GM20431 (cell line): ENCODE data around the gene FNDC10.
"Not testable (repeated sequence)": the region's sequence is repeated elsewhere in the genome, so short reads cannot be mapped to it uniquely, and the experiment has no call there.

Experiments
- in situ Hi-C: fragments of 300-500 bp; cut with MseI, MboI; formaldehyde crosslinking; loops from one replicate; pipeline ENCODE4 v1.15.0; 2020; ENCODE audit warnings: low sequenced_read_pairs; ENCODE audit not compliant: unreplicated experiment

Gene FNDC10

DNA sequence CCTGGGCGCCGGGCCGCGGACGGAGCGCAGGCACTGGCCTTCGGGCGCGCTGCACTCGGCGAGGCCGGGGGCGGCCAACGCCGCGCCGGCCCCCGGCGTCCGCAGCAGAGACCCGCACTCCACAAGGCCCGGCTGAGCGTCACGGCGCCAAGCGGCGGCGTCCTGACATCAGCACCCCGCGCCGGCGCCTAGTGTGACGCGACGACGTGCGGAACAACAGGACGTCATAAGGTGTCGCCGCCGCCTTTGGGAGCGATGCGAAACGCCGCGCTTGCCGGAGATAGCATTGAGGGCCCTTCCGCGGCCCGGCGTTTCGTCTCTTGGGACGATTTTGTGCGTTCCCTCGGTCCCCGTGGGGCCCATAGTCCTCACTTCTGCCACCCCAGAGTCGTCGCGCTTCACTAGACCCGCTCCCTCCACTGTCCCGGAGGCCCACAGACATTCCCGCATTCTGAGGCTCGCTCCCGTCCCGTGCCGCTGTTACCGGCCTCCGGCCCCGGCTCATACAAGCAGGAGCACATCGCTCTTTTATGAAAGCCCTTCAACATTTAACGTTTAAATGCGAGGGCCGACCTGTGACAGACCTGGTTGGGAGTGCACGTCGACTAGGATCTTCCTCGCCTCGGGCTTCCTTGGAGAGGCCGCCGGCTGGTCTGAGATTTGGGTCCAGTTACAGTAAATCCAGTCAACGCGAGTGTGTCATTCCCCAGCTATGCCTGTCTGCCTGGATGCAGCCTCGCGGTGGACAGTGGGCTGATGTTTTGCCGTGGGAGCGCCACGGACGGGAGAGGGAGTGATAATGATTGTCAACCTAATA is 25.0 kb downstream of the FNDC10 start, which contains the start of gene SSU72:
Gene SSU72 (minus strand): TSS at position 143 of the 817 bp plus-strand sequence. CDS start 306 bp downstream, outside the sequence.
- in situ Hi-C loops, result no loop called here

DNA sequence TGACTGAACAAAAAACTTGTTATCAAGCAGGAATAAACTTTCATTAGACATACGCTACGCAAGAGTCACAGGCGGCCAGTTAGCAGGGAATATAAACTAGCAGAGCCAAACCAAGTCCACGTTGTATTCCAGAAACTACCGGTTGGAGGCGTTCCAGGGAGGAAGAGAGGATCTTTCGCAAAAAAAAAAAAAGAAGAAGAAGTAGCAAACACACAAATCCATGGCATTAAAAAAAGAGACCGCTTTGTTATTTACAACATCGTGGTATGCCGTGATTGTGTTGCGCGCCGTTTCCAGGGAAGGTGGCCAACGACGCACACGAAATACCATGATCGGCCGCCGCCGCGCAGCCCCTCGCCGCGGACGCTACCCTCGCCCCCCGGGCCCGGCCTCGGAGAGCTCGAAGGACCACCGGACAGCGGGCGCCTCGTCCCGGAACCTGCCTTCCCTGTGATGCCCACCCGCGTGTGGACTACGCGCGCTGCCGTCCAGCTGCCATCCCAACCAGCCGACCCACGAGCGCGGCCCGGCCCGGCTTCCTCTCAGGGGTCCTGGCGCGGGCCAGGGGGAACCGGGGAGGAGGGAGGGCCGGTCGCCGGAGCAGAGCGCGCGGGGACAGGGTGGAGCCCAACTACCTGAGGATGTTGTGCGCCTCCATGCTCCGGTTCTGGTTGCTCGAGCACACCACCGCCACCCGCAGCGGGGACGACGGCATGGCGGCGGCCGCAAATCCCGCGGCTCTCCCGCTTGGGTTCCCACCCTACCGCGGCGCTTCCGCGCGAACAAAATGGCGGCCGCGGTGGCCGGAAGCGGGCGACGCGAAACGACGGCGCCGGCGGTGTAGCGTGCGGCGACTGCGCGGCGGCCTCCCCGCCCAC is 25.9 kb downstream of the FNDC10 start:
- in situ Hi-C loops, result no loop called here

DNA sequence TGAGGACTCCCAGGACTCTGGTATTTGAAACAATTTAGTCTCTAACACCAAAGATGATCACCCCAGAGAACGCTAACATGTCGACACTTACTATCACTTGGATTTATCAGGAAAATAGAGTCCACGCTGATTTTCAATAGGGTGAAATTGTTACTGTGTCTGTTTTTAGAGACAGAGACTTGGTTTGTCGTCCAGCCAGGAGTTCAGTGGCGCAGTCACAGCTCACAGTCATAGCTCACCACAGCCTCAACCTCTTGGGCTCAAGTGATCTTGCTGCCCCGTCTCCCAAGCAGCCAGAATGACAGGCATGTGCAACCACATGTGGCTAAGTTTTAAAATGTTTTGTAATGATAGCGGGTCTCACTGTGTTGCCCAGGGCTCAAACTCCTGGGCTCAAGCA is 30.6 kb downstream of the FNDC10 start:
- in situ Hi-C loops, result no loop called here

DNA sequence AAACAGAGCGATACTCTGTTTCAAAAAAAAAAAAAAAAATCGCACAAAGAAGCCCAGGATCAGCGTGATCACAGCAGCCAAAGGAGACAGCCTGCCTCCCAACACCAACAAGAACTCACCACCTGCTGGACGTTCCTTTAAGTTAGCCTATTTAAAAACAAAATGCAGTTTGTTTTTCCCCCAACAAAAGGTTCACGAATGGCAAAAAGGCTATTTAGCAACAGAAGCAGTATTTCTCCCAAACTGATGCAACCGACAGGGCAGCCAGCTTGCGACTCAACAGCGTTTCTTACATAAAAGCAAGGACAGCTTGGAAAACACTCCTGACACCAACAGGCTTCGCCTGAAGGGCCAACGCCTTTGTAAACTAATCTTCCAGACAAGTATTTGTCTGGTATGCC is 32.0 kb downstream of the FNDC10 start:
- in situ Hi-C loops, result no loop called here

DNA sequence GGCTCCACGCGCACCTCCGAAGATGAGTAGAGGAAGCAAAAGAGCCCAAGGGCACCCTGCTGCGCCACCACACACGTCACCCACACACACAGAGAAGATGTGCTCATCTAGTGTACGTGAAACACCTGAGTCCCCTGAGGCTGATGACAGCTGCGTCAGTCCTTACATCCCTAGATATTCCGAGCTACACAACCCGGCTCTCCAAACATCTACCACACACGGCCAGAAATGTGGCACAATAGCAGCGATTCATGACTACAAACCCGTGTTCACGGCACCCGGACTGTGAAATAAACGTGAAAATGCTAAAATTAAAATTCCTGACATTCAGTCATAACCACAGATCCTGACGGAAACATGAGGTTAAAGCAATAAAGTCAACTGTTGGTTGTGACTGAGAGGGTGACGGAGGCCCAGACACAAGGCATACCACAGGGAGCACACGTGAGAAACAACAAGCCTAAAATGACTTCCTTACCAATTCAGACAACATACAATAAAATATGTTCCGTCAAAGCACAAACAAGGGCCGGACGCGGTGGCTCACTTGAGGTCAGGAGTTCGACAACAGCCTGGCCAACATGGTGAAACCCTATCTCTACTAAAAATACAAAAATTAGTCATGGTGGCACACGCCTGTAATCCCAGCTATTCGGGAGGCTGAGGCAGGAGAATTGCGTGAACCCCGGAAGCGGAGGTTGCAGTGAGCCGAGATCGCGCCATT is 32.6 kb downstream of the FNDC10 start:
- in situ Hi-C loops, result no loop called here

DNA sequence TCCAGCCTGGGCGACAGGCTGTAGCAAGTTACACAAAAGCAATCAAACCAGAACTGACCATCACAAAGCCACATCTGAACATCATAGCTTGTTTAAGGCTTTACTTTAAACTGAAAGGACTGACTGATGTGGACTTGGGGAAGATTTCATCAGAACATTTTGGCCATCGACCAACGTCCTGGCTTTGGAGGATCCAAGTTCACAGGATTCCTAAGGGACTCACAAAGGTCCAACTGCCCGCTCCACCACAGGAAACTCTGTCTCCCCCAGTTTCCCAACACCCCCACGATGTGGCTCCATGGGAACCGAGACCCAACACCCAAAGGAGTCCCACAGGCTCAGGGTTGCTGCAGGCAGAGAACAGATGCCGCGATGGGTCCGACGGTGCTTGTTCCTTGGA is 34.6 kb downstream of the FNDC10 start:
- in situ Hi-C loops, result no loop called here

DNA sequence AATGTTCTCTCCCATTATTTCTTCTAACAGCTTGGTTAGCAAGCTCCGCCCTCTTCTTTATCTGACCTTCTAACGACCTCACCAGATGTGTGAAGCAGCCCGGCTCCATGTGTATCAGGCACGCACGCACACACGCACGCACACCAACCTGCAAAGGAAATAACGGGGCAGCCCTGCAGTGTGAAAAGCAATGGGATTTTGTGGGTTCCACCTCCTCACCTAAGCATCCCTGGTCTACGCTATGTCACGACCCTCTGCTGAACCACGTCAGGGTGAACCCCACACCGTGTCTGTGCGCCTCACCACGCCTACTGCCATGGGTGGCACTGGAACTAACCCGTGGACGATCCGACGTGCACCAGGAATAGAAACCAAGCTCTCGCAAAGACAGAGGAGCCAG is 35.7 kb downstream of the FNDC10 start:
- in situ Hi-C loops, result no loop called here

DNA sequence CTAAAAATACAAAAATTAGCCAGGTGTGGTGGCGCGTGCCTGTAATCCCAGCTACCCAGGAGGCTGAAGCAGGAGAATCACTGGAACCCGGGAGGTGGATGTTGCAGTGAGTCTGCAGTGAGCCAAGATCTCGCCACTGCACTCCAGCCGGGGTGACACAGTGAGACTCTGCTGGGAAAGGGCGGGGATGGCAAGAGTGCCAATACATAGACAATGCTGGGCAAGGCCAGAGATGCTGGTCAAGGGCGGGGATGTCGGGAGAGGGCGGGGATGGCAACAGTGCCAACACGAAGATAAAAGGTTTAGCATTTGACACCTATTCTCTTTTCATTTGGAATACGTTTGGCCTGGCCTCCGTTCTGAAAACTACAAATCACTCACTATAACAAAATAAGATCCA is 36.2 kb downstream of the FNDC10 start:
- in situ Hi-C loops, result no loop called here

DNA sequence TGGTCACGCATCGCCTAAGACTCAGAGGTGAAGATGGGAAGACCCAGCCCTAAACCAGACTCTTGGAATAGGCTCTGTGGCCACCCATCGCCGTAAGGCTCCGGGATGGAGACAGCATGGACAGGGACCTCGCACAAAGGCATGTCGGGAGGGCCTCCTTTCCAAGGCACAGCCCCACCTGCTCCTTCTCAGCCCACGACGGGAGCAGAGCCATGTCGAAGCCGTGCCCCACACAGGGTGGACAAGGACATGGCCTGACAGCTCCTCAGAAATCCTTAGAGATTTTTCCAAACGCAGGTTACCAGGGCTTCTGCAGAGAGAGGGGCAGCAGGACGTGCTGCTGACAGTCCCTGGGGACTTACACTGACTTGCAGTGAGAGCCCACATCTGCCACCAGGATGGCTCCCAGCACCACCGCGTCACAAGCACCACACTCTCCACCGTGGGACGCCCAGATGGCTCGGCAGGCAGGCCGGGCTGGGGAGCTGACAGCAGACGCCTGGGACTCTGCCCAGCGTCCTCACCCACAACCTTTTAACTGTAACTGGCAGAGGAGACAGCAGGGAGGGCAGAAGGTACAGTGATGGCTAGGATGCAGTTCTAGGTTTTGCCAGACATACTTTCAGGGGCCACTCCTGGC is 37.3 kb downstream of the FNDC10 start:
- in situ Hi-C loops, result no loop called here

DNA sequence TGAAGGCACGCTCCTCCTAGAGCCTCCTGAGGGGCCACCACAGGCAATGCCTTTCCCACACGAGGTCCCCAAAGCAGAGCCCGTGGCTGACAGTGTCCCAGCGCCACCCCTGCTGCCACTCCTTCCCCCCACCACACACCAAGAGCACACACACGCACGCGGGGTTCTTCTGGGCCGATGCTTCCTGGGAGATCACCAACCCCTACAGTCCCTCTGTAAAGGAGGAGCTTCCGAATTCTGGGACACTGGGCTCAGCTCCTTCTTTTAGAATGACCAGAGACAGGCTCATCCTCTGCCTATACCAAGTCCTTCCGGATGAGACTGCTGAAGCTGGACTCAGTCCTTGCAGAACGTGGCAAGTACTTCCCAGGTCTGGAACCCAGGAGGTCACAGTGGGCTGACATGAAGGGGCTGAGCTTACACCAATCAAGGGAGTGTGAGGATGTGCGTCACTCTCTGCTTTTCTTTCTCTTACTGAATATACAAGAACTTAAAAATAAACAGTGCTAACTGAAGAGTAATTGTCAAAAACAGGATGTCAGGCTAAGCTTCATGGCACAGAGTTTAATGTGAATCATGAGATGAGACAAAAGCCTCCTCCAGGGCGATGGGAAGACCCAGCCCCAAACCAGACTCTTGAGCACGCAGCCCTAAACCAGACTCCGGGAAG is 38.0 kb downstream of the FNDC10 start:
- in situ Hi-C loops, result no loop called here

DNA sequence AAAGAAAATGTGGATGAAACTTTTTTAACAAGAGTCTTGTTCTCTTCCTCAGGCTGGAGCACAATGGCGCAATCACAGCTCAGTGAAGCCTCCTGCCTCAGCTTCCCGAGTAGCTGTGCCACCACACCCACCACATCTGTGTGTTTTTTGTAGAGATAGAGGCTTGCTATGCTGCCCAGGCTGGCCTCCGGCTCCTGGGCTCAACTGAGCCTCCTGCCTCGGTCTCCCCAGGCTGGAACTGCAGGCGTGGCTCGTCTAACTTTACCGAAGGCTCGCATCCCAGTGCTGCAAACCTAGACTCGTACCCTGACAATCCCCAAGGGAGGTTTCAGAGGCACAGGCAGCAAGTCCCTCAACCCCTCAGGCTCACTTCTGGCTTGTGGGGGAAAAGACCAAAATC is 39.8 kb downstream of the FNDC10 start:
- in situ Hi-C loops, result no loop called here

DNA sequence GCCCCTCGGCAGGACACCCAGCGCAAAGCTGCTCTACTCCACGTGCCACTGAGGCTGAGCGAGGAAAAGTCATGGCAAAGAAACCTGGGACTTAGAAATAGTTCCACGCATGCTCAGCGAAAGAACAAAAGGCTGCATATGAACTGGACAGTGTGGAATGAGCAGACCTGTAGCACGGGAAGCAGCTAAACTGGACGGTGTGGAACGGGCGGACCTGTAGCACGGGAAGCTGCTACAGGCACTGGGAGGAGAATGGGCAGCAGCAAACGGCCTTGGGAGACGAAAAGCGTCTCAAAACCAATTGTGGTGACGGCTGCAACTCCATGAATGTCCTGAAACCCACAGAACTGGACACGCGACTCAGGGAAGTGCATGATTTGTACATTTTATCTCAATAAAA is 40.9 kb downstream of the FNDC10 start:
- in situ Hi-C loops, result no loop called here

DNA sequence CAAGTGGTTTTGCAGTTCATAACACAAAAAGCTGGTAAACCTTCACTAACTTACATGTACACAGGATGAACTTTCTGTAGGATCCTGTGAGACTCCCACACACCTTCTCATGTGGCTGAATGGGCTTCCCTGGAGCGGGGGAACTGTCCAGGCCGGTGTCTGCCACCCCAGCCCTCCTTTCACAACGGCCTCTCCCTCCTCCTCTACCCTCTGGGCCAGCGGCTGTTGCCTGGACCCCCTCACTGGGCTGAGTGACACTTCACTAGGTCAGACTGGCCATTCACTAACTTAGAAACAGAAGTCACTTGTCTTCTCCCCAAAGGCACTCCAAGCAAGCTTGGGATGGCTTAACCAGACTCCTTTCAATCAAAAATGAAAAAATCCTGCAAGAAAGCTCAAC is 41.3 kb downstream of the FNDC10 start:
- in situ Hi-C loops, result no loop called here

DNA sequence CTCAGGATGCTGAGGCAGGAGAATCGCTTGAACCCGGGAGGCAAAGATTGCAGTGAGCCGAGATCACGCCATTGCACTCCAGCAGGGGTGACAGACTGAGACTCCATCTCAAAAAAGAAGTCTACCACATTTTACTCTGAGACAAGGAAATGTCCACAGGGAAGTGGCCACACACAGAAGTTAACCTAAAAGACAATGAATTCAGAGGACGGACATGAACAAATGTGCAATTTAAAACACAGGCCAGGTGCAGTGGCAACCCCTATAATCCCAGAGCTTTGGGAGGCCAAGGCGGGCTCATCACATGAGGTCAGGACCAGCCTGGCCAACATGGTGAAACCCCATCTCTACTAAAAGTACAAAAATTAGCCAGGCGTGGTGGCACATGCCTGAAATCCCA is 42.2 kb downstream of the FNDC10 start:
- in situ Hi-C loops, result not testable (repeated sequence)

DNA sequence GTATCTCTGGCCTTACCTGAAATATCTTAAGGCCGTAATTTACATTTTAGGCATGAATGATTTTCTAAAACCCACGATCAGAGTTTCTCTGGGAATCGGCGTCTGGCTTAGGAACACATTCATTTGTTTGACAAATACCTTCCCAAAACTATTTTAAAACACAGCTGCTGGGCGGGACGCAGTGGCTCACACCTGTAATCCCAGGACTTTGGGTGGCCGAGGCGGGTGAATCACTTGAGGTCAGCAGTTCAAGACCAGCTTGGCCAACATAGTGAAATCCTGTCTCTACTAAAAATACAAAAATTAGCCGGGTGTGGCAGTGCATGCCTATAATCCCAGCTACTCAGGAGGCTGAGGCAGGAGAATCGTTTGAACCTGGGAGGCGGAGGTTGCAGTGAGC is 43.0 kb downstream of the FNDC10 start:
- in situ Hi-C loops, result not testable (repeated sequence)

DNA sequence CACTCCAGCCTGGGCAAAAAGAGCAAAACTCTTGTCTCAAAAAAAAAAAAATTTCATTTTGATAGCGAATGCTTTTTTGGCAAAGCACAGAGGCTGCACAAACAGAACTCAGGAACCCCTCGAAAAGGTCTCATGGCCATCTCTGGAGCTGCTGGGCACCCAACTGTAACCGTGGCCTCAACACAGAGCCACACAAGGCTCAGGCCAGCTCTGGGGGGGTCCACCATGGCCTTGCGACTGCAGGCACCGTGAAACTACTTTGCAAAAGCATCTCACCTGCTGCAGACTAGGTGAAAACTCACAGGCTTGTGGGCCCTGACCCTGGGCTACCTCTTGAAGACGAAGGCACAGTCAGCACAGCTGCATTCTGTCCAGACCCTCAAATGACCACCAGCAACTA is 43.4 kb downstream of the FNDC10 start:
- in situ Hi-C loops, result no loop called here

DNA sequence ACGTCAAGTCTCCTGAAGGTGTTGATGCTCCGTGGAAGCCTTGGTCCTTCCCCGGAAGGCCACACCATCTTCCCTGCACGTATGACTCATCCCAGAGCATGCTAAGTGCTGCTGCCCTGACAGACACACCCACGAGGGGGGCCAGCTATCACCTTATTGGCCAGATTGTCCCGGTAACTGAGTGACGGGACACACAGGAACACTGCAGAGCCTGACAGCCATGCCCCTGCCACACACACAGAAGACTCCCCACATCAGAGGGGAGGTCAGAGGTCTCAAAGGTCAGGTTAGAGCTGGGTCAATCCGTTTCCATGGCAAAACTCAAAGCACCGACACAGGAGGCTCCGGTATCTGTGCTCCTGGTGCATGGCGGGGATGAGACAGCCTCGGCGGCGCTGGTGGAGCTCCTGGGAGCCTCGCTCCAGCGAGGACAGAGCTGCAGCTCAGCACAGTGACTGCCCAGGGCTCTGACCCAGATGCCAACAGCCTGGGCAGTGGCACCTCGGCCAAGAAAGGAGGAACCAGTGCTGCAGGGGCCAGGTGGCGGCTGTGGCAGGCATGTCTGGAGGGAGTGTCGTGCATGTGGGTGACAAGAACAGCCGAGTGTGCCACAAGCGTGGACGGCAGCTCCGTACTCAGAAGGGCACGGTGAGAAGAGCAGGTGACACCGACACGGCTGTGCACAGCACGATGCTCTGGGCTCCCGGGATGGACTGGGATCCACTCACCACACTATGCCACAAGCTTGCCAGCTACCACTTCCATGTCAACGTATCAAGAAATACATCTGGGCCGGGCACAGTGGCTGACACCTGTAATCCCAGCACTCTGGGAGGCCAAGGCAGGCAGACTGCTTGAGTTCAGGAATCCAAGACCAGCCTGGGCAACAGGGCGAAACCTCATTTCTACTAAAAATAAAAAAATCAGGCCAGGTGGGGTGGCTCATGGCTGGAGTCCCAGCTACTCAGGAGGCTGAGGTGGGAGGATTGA is 44.7 kb downstream of the FNDC10 start:
- in situ Hi-C loops, result no loop called here

DNA sequence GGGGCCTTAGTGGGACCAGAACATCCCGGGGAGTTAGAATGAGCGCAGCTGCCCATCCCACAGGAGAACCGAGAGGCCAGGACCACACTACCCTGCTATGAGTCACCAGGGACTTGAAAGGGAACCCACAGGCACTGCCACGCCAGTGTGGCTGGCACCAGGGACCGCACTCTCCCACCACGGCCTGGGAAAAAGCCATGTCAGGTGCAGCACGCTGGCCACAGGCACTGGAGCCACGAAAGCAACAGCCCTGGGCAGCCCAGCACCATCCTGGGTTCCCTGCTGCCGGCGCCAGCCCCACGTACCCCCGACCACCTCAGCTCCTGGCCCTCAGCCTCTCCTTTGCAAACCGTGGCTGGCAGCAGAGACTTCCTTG is 45.4 kb downstream of the FNDC10 start:
- in situ Hi-C loops, result no loop called here
